ENCODE results near the gene THSD8.

THSD8 gene

DNA sequence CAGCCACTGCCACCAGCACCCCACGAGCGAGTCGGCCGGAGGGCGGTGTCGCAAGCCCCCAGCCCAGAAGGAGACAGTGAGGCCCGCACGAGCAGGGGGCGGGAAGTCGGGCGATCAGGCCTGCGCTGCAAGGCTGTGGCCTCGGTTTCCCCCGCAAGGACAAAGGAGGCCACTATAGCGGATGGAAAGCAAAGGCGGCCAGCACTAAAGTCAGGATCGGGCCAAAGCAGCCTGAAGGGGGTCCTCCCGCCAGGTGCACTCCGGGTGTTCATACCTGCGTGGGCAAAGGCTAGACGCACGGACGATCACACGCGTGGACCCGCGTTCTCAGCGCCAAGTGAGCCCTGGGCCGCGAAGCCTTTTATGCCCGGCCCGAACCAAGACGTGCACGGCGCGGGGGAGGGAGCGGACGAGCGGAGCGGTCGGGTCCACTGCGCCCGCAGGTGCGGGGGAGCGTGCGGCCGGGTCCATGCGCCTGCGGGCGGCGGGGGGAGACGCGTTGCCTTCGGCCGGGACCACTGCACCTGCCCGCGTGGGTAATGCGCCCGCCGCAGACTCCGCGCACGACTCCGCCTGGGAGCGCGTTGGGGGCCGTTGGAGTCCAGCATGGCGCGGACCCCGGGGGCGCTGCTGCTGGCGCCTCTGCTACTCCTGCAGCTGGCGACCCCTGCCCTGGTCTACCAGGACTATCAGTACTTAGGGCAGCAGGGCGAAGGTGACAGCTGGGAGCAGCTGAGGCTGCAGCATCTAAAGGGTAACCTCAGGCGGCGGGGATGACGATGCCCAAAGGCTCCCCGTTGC, at the start of gene THSD8, which contains the start of gene PRDX2:
Gene THSD8 (plus strand): TSS at position 604 of the 801 bp plus-strand sequence. CDS start 3 bp downstream, at position 607.
Gene PRDX2 (minus strand): TSS at position 335 of the 801 bp plus-strand sequence. CDS start 539 bp downstream, outside the sequence.
- H3K4me3 ChIP-seq (ENCODE audit: low read length), result peak within 1 kb of the TSS; percentile 86
- TF ChIP-seq, protein P1, sequence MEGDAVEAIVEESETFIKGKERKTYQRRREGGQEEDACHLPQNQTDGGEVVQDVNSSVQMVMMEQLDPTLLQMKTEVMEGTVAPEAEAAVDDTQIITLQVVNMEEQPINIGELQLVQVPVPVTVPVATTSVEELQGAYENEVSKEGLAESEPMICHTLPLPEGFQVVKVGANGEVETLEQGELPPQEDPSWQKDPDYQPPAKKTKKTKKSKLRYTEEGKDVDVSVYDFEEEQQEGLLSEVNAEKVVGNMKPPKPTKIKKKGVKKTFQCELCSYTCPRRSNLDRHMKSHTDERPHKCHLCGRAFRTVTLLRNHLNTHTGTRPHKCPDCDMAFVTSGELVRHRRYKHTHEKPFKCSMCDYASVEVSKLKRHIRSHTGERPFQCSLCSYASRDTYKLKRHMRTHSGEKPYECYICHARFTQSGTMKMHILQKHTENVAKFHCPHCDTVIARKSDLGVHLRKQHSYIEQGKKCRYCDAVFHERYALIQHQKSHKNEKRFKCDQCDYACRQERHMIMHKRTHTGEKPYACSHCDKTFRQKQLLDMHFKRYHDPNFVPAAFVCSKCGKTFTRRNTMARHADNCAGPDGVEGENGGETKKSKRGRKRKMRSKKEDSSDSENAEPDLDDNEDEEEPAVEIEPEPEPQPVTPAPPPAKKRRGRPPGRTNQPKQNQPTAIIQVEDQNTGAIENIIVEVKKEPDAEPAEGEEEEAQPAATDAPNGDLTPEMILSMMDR (conservative IDR thresholded peaks at IDR 0.05; ENCODE audit: low read length), result no peak
- DNase-seq (ENCODE audit: low read depth), result peak; percentile 63

DNA sequence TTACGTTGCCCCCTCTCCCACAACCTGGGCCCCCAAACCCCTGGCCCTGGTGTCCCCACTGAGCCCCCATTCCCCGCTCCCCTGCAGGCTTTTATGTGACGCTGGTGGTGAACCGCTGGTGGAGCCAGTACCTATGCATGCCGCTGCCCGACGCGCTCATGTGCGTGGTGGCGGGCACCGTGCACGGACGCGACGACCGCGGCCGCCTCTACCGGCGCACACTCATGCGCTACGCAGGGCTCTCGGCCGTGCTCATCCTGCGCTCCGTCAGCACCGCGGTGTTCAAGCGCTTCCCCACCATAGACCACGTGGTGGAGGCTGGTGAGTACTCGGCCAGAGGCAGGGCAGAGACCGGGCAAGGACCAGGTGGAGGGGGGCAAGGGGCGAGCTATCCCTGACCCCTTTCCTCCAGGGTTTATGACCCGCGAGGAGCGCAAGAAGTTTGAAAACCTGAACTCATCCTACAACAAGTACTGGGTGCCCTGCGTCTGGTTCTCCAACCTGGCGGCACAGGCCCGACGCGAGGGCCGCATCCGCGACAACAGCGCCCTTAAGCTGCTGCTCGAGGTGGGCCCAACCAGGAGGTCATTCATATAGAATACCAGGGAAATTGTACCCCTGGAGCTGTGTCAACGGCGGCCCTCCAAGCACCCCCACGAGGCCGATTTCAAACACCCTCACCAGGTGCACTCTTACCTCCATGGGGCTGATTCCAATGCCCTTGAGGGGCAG, 47.2 kb upstream of the THSD8 start:
- DNase-seq (ENCODE audit: low read depth), result no peak
- TF ChIP-seq, protein P1 (conservative IDR thresholded peaks at IDR 0.05; ENCODE audit: low read length), result no peak
- H3K4me3 ChIP-seq (ENCODE audit: low read length), result no peak overlapping the region

DNA sequence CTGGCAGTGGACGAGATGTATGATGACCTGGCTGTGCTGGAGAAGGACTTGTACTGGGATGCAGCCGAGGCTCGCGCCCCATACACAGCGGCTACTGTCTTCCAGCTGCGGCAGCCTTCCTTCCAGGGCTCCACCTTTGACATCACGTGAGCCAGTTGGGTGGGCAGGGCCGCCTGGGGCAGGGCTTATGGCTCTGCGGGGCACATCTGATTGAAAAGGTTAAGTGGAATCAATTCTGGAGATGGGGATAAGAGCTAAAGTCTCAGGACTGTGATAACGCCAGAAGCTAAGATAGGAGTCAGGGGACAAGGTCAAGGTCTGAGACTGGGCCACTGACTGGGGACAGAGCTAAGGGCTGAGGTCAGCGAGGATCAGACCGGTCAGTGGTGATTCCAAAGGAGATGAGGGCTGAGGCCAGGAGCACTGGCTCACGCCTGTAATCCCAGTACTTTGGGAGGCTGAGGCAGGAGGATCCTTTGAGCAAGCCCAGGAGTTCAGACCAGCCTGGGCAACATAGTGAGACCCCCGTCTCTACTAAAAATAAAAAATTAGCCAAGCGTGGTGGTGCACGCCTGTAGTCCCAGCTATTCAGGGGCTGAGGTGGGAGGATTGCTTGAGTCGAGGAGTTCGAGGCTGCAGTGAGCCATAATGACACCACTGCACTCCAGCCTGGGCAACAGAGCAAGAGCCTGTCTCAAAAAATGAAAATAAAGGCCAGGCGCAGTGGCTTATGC, 45.6 kb upstream of the THSD8 start:
- no peak overlapping the region for H3K4me3 ChIP-seq (ENCODE audit: low read length)
- TF ChIP-seq, protein P1 (conservative IDR thresholded peaks at IDR 0.05; ENCODE audit: low read length), result no peak
- DNase-seq (ENCODE audit: low read depth), result no peak

DNA sequence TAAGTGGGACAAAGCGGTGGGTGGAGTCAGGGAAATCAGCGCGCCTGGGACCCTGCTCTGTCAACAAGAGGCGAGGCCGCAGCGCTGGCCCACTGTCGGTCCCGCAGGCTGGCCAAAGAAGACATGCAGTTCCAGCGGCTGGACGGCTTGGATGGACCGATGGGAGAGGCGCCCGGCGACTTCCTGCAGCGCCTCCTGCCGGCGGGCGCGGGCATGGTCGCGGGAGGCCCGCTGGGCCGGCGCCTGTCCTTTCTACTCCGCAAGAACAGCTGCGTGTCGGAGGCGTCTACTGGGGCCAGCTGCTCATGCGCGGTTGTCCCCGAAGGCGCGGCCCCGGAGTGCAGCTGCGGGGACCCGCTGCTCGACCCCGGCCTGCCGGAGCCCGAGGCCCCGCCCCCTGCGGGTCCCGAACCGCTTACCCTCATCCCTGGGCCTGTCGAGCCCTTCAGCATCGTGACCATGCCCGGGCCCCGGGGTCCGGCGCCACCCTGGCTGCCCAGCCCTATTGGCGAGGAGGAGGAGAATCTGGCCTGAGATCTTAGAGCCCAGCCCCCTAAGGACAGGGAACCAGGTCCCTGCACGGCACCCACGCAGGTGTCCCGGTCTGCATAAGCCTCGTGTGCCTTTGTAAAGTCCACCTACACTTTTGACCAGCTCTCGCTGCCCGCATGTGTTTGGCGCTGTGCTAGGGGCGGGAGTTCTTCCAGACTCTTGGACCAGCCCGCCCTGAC, 44.2 kb upstream of the THSD8 start:
- TF ChIP-seq, protein P1 (conservative IDR thresholded peaks at IDR 0.05; ENCODE audit: low read length), result peak; percentile 67
- peak; percentile 69 for DNase-seq (ENCODE audit: low read depth)
- peak overlapping the region; percentile 52 for H3K4me3 ChIP-seq (ENCODE audit: low read length)

DNA sequence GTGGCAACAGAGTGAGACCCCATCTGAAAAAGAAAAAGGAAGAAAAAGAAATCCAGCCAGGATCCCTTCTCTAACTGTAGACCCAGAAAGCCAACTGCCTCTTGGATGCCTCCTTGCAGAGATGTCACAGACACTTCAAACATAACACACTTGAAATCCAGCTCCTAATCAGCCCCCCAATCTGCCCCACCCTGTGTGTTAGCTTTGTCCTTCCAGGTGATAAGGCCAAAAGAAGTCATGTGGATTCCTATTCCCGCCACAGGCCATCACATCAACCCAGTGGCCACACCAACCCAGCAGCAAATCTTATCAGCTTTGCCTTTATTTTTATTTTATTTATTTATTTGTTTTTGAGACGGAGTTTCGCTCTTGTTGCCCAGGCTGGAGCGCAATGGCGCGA, 42.2 kb upstream of the THSD8 start:
- no peak for DNase-seq (ENCODE audit: low read depth)
- H3K4me3 ChIP-seq (ENCODE audit: low read length), result no peak overlapping the region
- TF ChIP-seq, protein P1 (conservative IDR thresholded peaks at IDR 0.05; ENCODE audit: low read length), result no peak

DNA sequence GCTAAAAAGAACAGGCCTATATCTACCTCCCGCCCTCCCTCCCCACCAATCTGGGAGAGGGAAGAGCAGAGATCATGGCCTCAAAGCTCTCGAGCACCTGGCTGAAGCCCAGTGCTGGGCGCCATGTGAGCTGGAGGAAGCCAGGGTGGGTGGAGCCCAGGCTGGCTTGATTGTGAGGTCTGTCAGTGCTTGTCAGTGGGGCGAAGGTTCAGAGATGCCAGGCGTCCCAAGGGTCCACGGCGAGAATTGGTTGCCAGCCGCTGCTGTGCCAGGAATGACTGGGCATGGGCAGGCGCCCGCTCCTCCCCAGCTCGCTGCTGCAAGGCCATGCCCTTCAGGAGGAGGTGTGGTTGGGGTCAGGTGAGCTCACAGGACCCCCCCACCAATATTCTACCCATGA, 38.8 kb upstream of the THSD8 start:
- TF ChIP-seq, protein P1 (conservative IDR thresholded peaks at IDR 0.05; ENCODE audit: low read length), result no peak
- DNase-seq (ENCODE audit: low read depth), result no peak
- no peak overlapping the region for H3K4me3 ChIP-seq (ENCODE audit: low read length)
